Left cardiac atrium (tissue), 4 donors: ENCODE results near the gene UBN2. TPM values are rescaled to one million over a fixed set of nuclear protein-coding genes. Genes with fewer than 3 reads are reported as not detected.

Experiments used
- ATAC-seq, 2 donors: fragments of 200-7000 bp; cut with Tn5 transposase; one replicate each; pipeline ENCODE4 v1.9.1; 2020; ENCODE audit warnings: mild to moderate bottlenecking in 2 of 2, moderate library complexity in 2 of 2
- DNase-seq: peaks from one replicate; pipeline ENCODE4 v3.0.0-alpha.2; 2020
- intact Hi-C, 2 donors: fragments of 100-400 bp; cut with DNase I; formaldehyde crosslinking; loops; one replicate each; pipeline versions ENCODE4 v1.14.1 to v1.15.1; 2022 to 2023
- total RNA-seq, 2 donors: library from RNA; stranded (reverse); fragmentation: NEBNext Ultra II Directional; extraction: Animal tissue kit (Norgen Biotek cat#: 25700); gene quantifications; one replicate each; pipeline ENCODE4 v1.2.1, GENCODE V29; 2021
- donor health status: DM: no; HTN: yes; CAD: no.
- donor health status: DM: no; HTN: yes; CAD: no; lungs with severe emphysema.
- donor health status: DM: yes; HTN: yes; CAD: no.
- donor health status: Dilated cardiomyopathy.

The UBN2 gene
- total RNA-seq, 2 donors from 2014 or later: 11.7 to 14.3 TPM

DNA sequence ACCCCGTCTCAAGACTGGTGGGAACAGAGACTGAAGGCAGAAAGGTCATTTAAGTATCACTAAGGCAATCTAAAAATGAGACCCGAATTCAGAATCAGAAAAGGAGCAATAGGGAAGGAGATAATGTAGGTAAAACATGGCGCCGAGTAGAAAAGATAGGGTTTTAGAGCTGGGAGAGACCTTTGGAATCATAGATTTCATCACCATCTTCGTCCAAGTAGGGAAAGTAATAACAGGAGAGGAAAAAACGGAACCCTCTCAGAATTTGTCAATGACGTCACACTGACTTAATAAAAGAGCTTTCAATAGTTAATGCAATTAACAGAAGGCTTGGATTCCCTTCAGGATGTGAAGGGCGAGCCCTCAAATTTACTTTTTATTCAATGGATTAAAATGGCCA lies 1.0 kb upstream of the UBN2 start:
- intact Hi-C loops: loop anchor here in 1 of 2 donors (10.0 kb wide), 1 partner anchor 115 kb away; no protein-coding TSS in a partner anchor
- ATAC-seq: no peak
- no peak for DNase-seq

DNA sequence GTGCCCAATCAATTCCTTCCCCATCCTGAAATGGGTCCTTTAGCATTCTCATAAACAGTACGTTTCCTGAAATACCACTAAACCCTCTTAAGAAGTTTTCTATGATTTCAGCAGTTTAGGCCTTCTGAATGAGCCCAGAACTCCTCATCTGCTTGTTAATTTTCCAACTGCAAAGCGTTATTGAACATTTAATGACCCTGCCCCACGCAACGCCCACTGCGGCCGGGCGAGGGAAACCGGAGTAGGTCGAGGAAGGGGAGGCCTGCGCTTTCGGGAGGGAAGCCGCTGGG lies 608 bp upstream of the UBN2 start:
- DNase-seq (no peak), ATAC-seq (no peak)
- intact Hi-C loops: loop anchor here in 1 of 2 donors (10.0 kb wide), 1 partner anchor 116 kb away; no protein-coding TSS in a partner anchor

DNA sequence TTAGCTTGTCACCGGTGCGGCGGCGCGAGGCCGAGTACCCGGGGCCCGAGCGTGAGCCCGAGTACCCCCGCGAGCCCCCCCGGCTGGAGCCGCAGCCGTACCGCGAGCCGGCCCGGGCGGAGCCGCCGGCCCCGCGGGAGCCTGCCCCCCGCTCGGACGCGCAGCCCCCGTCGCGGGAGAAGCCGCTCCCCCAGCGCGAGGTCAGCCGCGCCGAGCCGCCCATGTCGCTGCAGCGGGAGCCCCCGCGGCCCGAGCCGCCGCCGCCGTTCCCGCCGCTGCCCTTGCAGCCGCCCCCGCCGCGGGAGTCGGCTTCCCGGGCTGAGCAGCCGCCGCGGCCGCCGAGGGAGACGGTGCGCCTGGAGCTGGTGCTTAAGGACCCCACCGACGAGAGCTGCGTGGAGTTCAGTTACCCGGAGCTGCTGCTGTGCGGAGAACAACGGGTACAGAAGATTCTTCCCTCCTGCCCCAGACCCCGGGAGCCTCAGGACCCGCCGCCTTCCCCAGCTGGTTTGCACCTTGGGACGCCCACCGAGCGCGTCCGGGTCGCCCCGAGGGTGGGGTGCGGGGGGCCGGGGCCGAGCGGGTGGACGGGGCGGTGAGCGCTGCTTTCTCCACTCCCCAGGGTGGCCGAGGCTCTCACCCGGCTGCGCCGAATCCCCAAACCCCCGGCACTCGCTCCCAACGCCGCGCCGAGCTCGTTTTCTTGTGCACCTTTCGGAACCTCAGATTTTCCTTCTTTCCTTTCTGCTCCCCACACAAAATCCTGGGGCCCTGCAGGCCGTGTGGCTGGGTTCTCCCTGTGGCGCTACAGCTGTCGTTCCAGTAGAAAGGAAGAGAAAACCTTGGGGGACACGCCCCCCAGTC lies 708 bp downstream of the UBN2 start:
- peak; percentile 34 for DNase-seq
- intact Hi-C loops: loop anchor here in 1 of 2 donors (10.0 kb wide), 1 partner anchor 117 kb away; no protein-coding TSS in a partner anchor
- peak; percentile 53 to 73 for ATAC-seq

DNA sequence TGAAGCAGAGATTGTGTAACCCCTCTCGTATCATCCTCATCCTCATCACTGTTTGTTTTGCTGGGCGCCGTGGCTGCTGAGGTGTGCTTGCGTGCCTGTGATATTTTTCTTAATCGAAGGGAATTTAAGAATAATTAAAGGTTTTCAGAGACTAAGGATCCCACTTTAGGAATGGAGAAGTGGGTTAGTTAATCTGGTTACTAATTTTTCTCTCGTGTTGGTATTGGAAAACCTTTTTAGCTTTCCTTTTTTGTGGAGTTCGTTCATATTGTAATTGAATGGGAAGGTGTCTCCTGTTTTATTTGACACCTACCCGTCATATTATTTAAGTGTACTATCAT lies 1.3 kb downstream of the UBN2 start:
- intact Hi-C loops: loop anchor here in 1 of 2 donors (10.0 kb wide), 1 partner anchor 118 kb away; no protein-coding TSS in a partner anchor
- DNase-seq (no peak), ATAC-seq (peak in 1 of 2 donors; percentile 17)

DNA sequence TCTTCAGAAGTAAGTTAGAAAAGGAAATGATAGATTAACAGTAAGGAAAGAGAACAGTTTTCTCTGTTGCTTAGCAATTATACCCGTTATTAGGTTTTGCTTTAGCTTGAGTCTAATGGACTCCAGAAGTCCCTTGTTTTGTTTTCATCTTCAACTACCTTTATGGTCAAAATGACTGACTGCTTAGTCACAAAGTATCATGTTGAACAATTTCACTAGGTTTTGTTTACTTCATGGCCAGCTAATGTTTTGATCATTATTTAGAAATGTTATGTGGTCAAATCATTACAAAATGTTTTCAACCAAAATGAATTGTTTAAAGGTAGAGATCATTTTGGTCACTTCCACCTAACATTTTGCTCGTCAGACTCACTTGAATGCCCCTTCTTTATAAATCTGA lies 1.9 kb downstream of the UBN2 start:
- intact Hi-C loops: loop anchor here in 1 of 2 donors (10.0 kb wide), 1 partner anchor 118 kb away; no protein-coding TSS in a partner anchor
- ATAC-seq (no peak), DNase-seq (no peak)

DNA sequence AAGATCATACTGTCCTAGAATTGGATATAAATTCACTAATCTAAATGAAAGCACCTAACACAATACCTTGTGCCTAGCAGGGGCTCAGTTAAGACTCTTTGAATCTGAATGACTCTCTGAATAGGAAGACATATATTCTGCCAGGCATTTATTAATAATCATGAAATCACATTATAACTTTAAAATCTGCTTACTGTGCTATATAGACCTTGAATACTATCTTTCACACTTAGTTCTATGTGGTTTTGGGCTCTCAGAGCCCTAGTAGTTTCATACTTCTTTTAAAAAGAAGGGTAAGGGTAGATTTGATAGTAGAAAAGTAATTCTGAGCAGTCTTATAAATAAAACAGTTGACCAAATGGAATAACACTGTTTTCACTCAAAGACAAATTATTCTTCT lies 10.2 kb downstream of the UBN2 start:
- no peak for DNase-seq
- ATAC-seq: no peak
- intact Hi-C loops: no loop called here

DNA sequence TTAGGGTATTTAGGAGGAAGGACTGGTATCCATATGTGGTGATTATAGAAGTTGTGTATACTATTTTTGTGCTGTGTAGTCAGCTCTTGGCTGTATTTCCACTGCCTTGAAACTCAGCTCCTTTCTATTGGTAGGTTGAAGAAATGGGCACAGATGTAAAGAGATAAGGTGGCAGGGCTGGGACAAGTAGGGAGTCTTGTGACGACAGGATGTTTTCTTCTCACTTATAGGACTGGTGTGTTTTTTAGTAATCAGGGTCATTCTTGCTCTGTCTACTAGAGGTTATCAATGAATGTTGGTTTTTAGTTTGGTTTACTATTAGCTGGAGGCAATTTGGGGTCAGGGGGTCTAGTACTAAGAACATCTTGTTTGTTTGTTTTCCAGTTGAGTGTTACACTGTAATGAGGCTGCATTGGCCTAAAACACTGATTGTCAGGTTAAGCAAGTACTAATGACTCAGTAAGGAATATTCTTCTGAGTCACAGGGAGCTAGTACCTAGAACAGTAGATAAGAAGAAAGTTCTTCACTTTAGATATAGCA lies 11.8 kb downstream of the UBN2 start:
- intact Hi-C loops: no loop called here
- ATAC-seq: peak in 1 of 2 donors; percentile 96

DNA sequence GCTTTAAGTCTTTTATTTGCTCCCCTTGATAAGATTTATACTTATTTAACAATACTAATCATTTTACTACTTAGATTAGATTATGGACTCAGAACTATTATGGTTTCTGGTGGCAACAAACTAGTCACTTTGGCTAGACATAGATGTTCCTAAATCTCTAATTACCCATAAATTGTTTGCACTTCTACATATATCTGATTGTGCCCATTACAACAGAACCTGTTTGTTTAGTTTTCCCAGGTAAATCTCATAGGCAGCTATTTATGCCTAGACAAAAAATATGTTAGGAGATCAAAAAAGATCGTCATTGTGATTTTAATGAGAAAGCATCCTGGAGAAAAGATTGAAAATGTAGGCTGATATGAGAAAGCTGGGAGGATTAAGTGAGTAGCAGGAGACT lies 14.4 kb downstream of the UBN2 start:
- DNase-seq (no peak), ATAC-seq (no peak)
- intact Hi-C loops: no loop called here

More for the DNA sequence above, 11.8 kb downstream of the UBN2 start:
- DNase-seq: no peak

DNA sequence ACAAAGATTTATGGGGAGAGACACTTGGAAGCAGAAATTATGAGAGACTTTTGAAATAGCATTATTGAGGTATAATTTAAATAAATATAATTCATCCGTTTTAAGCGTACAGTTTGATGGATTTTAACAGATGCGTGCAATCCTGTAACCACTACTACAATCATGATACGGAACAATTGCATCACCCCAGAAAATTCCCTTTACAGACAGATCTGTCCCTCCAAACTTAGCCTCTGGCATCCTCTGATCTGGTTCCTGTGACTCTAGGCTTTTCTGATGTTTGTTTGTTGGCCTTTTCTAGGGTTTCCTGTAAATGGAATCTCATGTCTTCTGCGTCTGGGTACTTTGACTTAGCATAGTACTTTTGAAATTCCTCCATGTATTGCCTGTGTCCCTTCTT lies 15.5 kb downstream of the UBN2 start:
- DNase-seq (no peak), ATAC-seq (no peak)
- intact Hi-C loops: no loop called here

DNA sequence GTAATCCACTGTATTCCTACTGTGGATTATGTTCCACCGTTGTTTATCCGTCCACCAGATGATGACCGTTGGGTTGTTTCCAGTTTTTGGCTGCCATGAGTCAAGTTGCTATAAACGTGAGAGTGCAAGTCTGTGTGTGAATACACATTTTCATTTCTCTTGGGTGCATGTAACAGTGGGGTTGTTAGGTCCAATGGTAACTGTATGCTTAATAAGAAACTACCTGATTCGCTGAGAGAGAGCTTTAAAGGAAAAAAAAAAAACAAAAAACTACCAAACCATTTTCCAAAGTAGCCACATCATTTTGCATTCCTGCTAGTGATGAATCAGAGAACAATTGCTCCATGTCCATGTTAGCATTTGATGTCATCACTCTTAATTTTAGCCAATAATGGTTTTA lies 15.9 kb downstream of the UBN2 start:
- ATAC-seq (no peak), DNase-seq (no peak)
- intact Hi-C loops: no loop called here

DNA sequence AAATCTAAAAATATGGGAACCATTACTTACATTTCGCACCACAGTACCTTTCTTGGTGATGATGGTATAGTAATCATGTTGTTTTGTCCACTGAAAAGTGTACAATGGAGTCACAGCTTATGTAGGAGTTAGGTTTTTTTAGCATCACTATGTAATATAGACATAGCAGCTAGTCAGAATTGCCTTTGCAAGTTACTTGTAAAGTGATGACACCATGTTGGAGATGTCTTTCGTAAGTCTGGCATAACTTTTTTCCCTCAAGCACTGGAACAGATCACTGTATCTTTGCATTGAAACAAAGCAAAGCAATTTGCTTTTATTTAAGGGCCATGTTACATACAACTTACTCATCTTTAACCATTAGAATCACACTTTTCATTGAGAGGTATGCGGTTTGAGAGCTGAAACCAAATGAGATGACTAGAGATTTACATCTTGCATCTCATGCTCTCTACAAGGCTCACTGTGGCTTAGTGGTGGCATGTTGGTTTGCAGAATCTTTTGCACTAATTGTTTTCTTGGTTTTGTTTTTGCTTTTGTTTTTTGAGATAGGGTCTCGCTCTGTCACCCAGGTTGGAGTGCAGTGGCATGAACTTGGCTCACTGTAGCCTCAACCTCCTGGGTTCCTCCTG lies 18.3 kb downstream of the UBN2 start:
- ATAC-seq (no peak), DNase-seq (no peak)
- intact Hi-C loops: no loop called here

DNA sequence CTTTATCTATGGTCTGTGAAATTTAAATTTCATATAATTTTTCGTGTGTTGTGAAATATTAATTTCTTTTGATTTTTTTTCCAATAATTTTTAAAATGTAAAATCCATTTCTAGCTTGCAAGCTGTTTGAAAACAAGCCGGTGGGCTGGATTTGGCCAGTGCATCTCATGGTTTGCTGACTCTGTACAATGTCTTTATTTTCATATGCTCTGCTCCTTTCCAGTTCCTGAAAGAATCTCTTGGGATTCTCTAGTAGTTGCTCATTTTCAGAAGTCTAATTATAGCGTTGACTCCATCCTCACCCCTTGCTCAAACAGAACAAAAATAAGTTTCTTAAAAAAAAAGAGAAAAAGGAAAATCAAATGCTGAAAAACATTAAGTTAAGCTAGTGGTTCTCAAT lies 21.4 kb downstream of the UBN2 start:
- DNase-seq (no peak), ATAC-seq (no peak)
- intact Hi-C loops: no loop called here

DNA sequence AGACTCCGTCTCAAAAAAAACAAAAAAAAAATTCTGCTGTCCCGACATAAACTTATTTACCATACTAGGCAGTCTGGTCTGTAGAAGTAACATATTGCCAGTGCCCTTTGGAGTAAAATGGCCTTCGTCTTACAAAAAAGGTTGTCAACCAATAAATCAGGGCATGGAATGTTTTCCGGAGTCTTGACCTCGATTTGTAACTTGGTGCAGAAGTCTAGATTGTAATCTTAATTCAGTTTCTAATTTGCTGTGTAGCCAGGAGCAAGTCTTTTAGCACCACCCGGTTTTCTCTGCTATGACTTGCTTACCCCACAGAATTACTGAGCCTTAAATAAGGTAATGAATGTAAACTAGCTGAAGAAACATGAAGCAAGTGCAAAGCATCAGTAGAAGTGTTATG lies 23.2 kb downstream of the UBN2 start:
- intact Hi-C loops: no loop called here
- ATAC-seq: no peak
- DNase-seq: no peak

DNA sequence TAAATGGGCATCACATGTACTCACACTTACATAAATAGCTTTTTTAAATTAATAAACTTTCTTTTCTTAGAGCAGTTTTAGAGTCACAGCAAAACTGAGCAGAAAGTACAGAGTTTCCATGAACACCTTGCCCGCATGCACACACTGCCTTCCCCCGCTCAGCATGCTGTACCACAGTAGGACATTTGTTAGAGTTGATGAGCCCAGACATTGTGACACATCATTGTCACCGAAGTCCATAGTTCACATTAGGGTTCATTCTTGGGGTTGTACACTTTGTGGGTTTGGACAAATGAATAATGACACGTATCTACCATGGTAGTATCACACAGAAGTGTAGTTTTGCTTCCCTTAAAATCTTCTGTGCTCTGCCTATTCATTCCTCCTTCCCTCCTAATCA lies 23.7 kb downstream of the UBN2 start:
- ATAC-seq (no peak), DNase-seq (no peak)
- intact Hi-C loops: no loop called here

DNA sequence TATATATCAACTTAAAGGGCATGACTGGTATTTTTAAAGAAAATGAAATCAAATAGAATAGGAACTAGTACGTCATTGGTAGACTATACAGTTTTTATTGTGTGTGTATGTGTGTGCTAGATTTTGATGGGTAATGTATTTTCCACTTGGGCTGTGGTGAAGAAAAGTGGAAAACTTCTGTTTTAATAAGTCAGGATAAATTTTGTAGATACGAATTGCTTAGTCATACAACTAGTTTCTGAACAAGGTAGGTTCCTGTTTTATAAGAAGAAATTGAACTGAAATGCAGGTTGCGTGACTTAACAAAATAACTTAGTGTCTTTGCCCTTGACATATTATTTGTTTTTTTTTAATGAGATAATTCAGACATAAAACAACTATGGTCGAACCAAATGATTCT lies 24.3 kb downstream of the UBN2 start:
- no peak for DNase-seq
- intact Hi-C loops: no loop called here
- no peak for ATAC-seq

DNA sequence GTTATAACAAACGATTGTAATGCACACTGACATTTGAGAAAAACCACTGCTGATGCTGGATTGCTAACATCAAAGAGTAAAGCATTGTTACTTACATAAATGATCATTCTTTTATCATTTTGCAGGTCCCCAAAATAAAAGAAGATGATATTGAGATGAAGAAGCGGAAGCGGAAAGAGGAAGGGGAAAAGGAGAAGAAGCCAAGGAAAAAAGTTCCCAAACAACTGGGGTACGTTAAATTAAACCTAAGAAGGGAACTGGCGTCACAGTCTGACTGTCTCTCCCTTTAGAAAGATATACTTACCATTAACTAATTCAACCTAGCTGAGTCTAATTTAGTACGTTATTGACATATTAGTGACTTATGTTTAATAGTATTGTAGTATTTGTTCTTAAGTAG lies 28.1 kb downstream of the UBN2 start:
- DNase-seq (no peak), ATAC-seq (no peak)
- intact Hi-C loops: no loop called here

DNA sequence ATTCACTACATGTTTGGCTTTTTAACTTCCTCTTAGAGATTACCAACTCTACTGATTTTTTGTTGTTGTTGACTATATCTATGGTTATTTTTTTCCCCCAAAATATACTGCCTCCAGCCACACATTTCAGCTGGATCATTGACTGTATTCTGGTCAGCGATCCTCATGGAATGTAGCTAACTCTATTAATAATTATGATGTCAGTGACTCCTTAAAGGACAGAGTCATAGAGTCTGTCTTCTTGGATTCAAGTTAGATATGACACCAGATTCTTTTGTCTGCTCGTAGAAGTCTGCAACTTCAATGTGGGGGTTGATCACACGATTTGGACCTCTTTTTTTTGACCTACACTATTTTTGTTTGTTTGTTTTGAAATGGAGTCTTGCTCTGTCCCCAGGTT lies 33.2 kb downstream of the UBN2 start:
- intact Hi-C loops: no loop called here
- no peak for DNase-seq
- peak; percentile 70 to 73 for ATAC-seq

DNA sequence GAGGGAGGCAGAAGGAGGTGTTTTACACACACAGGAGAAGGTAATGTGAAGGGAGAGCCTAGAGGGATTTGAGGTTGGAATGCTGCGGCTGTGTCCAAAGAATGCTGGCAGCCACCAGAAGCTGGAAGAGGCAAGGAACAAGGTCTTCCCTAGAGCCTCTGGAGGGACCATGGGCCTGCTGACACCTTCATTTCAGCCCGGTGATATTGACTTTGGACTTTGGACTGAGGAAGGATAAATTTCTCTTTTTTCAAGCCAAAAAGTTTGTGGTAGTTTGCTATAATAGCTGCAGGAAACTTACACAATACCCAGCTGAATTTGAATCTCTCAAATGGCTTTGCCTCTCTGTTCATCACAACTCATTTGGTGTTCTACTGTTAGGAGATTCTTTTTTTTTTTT lies 34.6 kb downstream of the UBN2 start:
- ATAC-seq: no peak

DNA sequence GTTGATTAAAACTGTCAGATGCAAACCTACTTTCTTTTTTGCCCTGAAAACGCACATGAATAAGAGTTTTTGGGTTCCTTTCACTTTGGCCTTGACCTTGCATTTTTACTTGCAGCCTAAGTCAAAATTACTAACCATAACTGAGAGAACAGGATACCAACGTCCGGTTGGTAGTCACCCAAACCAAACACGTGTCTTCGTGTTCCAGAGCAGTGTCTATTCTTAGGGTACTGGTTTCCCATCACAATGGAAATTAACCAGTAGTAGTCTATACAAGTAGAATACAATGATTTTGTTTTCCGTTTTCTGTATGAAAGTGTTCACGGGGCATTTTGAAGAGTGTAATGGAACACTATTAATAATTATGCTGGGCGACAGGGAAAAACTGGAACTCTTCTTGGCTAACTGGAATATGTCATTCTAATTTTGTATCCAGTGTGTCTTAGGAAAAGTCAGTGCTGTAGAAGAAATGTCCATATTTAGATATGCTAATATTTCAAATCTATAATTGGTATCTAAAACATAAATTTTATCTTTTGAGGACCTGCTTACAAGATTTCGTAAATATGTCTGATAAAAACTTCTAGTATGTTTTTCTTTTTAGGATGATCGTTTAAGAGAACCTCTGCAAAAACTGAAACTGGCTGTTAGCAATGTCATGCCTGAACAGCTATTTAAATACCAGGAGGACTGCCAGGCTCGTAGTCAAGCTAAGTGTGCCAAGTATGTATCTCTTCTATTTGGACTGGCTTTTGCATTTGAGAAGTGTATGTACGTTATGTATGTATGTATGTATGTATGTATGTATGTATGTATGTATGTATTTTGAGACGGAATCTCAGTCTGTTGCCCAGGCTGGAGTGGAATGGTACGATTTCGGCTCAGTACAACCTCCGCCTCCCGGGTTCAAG lies 40.9 kb downstream of the UBN2 start:
- no peak for DNase-seq
- intact Hi-C loops: no loop called here
- peak; percentile 50 to 59 for ATAC-seq

More for the DNA sequence above, 34.6 kb downstream of the UBN2 start:
- intact Hi-C loops: no loop called here
- no peak for DNase-seq
